GM23338 (cell line): ENCODE results near the gene AQP12B.

ENCODE experiments used
- EZH2phosphoT487 ChIP-seq: fragments of 200-600 bp; sonication (generic); IDR thresholded peaks from one replicate; pipeline ENCODE4 v1.8.1; 2018; ENCODE audit warnings: antibody characterized with exemption; ENCODE audit not compliant: unreplicated experiment
- TF ChIP-seq, protein P1 (sequence below), 2 experiments: fragments of 200-600 bp in 1 of 2; sonication (generic) in 1 of 2; conservative IDR thresholded peaks; 2 replicates each; pipeline versions ENCODE4 v1.5.1 to v1.6.1; 2016 to 2017; ENCODE audit warnings: antibody characterized with exemption in 2 of 2, low read depth in 2 of 2, mild to moderate bottlenecking in 2 of 2, moderate library complexity in 1 of 2

DNA sequence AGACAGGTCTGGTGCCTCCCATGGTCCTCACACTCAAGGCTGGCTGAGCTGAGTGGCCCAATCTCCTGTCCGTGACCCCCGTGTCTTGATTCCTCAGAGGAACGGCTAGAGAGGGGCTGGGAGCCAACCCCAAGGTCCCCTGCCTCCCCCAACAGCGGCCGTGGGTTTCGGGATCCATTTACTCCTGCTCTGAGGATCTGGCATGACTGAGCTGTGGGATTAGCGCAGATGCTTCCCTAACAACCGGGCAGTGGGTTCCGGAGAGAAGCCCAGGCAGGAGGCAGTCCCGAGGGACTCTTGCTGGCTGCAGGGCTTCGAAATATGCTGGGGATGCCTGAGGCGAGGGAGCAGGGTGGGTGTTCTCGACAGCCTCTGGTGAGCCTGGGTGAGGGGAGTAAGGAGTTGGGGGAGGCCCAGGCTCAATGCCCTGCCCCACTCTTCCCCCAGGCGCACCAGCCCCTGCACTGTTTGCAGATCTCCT lies 38.5 kb downstream of the AQP12B start:
- TF ChIP-seq, protein P1, sequence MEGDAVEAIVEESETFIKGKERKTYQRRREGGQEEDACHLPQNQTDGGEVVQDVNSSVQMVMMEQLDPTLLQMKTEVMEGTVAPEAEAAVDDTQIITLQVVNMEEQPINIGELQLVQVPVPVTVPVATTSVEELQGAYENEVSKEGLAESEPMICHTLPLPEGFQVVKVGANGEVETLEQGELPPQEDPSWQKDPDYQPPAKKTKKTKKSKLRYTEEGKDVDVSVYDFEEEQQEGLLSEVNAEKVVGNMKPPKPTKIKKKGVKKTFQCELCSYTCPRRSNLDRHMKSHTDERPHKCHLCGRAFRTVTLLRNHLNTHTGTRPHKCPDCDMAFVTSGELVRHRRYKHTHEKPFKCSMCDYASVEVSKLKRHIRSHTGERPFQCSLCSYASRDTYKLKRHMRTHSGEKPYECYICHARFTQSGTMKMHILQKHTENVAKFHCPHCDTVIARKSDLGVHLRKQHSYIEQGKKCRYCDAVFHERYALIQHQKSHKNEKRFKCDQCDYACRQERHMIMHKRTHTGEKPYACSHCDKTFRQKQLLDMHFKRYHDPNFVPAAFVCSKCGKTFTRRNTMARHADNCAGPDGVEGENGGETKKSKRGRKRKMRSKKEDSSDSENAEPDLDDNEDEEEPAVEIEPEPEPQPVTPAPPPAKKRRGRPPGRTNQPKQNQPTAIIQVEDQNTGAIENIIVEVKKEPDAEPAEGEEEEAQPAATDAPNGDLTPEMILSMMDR (conservative IDR thresholded peaks at IDR 0.05; ENCODE audit: low read depth in 2 of 2) = no peak
- no peak for TF ChIP-seq EZH2phosphoT487
